A673 (cell line): ENCODE measurements around the gene ADAMTS6.
"Not testable (repeated sequence)": the region's sequence is repeated elsewhere in the genome, so short reads cannot be mapped to it uniquely, and the experiment has no call there.

ENCODE experiments used
- EZH2 ChIP-seq: fragments of 200-600 bp; sonication (generic); IDR thresholded peaks from 2 replicates; pipeline ENCODE4 v1.6.1; 2017; ENCODE audit warnings: borderline replicate concordance, low read depth, mild to moderate bottlenecking, mixed read lengths, antibody characterized with exemption, low read length; ENCODE audit not compliant: poor library complexity, severe bottlenecking
- TF ChIP-seq, protein P1 (sequence below): fragments of 300-800, 200-600 bp; sonication (generic); conservative IDR thresholded peaks from 2 replicates; pipeline ENCODE4 v1.5.1; 2017; ENCODE audit warnings: low read depth, mild to moderate bottlenecking, antibody characterized with exemption, low read length, moderate library complexity, mixed read lengths

DNA sequence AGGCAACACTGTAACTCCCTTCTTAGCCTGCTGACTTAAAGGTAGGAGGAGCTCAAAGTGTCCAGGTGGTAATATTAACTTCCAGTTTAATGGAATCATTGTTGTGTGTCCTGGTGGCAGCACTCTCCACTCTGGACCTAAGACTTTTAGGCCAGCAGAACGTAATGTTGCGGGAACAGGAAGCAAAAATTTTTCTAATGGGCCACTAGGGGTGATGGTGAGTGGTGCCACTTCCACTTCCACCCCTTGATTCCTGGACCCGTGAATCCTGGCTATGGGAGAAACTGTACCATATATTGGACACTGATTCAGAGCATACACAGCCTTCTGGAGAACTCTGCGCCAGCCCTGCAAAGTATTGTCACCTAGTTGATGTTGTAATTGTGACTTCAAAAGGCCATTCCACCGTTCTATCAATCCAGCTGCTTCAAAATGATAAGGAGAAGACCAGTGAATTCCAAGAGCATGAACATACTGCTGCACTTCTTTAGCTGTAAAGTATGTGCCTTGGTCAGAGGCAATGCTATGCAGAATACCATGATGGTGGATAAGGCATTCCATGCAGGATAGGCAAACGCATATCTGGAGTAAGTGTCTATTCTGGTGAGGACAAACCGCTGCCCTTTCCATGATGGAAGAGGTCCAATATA lies 6.4 kb upstream of the ADAMTS6 start:
- TF ChIP-seq, protein P1, sequence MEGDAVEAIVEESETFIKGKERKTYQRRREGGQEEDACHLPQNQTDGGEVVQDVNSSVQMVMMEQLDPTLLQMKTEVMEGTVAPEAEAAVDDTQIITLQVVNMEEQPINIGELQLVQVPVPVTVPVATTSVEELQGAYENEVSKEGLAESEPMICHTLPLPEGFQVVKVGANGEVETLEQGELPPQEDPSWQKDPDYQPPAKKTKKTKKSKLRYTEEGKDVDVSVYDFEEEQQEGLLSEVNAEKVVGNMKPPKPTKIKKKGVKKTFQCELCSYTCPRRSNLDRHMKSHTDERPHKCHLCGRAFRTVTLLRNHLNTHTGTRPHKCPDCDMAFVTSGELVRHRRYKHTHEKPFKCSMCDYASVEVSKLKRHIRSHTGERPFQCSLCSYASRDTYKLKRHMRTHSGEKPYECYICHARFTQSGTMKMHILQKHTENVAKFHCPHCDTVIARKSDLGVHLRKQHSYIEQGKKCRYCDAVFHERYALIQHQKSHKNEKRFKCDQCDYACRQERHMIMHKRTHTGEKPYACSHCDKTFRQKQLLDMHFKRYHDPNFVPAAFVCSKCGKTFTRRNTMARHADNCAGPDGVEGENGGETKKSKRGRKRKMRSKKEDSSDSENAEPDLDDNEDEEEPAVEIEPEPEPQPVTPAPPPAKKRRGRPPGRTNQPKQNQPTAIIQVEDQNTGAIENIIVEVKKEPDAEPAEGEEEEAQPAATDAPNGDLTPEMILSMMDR: peak; percentile 27; the same call in 1 of the 2 replicates
- not testable (repeated sequence) for TF ChIP-seq EZH2
